T-helper 17 cell (primary cell): ENCODE results near the gene HNRNPC. TPM values are rescaled to one million over a fixed set of nuclear protein-coding genes. Genes with fewer than 3 reads are reported as not detected.
"Not testable (repeated sequence)": the region's sequence is repeated elsewhere in the genome, so short reads cannot be mapped to it uniquely, and the experiment has no call there.

Source experiments
- ATAC-seq: fragments of 150-1000 bp; cut with Tn5 transposase; 2 replicates; pipeline ENCODE4 v1.10.0; 2021; ENCODE audit warnings: mild to moderate bottlenecking, moderate library complexity
- DNase-seq, 3 donors: peaks; one replicate each; pipeline versions ENCODE4 v3.0.0 to v3.0.0-alpha.2; 2020 to 2021
- H3K9me3 ChIP-seq: one replicate; pipeline ENCODE4 v1.7.0; 2013; ENCODE audit warnings: low read length, mild to moderate bottlenecking; ENCODE audit not compliant: control insufficient read depth, poor library complexity, severe bottlenecking
- H3K27ac Mint-ChIP-seq: one replicate; pipeline ENCODE4 v1.8.0; 2022; ENCODE audit warnings: mild to moderate bottlenecking, moderate library complexity, mixed read lengths
- H3K27me3 Mint-ChIP-seq: one replicate; pipeline ENCODE4 v1.8.0; 2022; ENCODE audit warnings: mixed read lengths
- H3K36me3 Mint-ChIP-seq: one replicate; pipeline ENCODE4 v1.8.0; 2022; ENCODE audit warnings: low read depth, mixed read lengths
- H3K4me1 Mint-ChIP-seq: one replicate; pipeline ENCODE4 v1.8.0; 2022; ENCODE audit warnings: mild to moderate bottlenecking, mixed read lengths
- H3K4me3 Mint-ChIP-seq: one replicate; pipeline ENCODE4 v1.8.0; 2022; ENCODE audit warnings: mild to moderate bottlenecking, moderate library complexity, mixed read lengths
- total RNA-seq, 4 donors: library from RNA in 2 of 4; stranded (reverse) in 2 of 4; gene quantifications; one replicate each; pipeline ENCODE4 v1.2.3 and lab custom pipeline; 2022 to 2026

The HNRNPC gene
- total RNA-seq, 2 donors from 2014 or later: 576 to 580 TPM

- DNase-seq (no peak), ATAC-seq (no peak)
- no peak overlapping the region for H3K4me3 Mint-ChIP-seq
- peaks cover 11% of the 10 kb centered on the region for H3K36me3 Mint-ChIP-seq
- no peaks in the 10 kb centered on the region for H3K27me3 Mint-ChIP-seq
- H3K9me3 ChIP-seq: no peaks in the 10 kb centered on the region
- peak overlapping the region; percentile 94 for H3K27ac Mint-ChIP-seq
- peaks cover 43% of the 10 kb centered on the region for H3K4me1 Mint-ChIP-seq
These were observed 41.3 kb downstream of the HNRNPC start for GRCh38 chr14:21227981-21228380.

GRCh38 chr14:21227150-21227549 is 42.1 kb downstream of the HNRNPC start:
- Mint-ChIP-seq H3K4me1 (peaks cover 50% of the 10 kb centered on the region), H3K27ac (peak overlapping the region; percentile 94), H3K27me3 (no peaks in the 10 kb centered on the region), H3K36me3 (peaks cover 11% of the 10 kb centered on the region), H3K4me3 (peak overlapping the region; percentile 71)
- DNase-seq (no peak), ATAC-seq (no peak)
- H3K9me3 ChIP-seq: no peaks in the 10 kb centered on the region

GRCh38 chr14:21226467-21226866 is 42.8 kb downstream of the HNRNPC start:
- no peaks in the 10 kb centered on the region for H3K9me3 ChIP-seq
- Mint-ChIP-seq H3K36me3 (peaks cover 11% of the 10 kb centered on the region), H3K4me1 (peaks cover 50% of the 10 kb centered on the region), H3K27me3 (no peaks in the 10 kb centered on the region), H3K27ac (peak overlapping the region; percentile 94), H3K4me3 (no peak overlapping the region)
- ATAC-seq (no peak), DNase-seq (no peak)

DNA sequence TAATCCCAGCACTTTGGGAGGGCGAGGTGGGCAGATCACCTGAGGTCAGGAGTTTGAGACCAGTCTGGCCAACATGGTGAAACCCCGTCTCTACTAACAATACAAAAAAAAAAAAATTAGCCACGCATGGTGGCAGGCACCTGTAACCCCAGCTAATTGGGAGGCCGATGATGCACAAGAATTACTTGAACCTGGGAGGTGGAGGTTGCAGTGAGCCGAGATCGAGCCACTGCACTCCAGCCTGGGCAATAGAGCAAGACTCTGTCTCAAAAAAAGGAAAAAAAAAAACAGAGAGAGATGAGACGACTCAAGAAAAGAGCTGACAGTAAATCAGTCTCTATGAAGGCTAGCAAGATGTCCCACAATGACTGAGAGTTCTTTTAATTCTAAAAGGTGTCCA is 44.1 kb downstream of the HNRNPC start:
- not testable (repeated sequence) for ATAC-seq, DNase-seq, H3K9me3 ChIP-seq, H3K27me3 Mint-ChIP-seq, H3K4me3 Mint-ChIP-seq
- peaks cover 10% of the 10 kb centered on the region for H3K36me3 Mint-ChIP-seq
- peaks cover 45% of the 10 kb centered on the region for H3K4me1 Mint-ChIP-seq
- H3K27ac Mint-ChIP-seq: peak overlapping the region; percentile 94

GRCh38 chr14:21220874-21221477 is 48.3 kb downstream of the HNRNPC start:
- H3K36me3 Mint-ChIP-seq: peaks cover 15% of the 10 kb centered on the region
- DNase-seq (no peak), ATAC-seq (peak; percentile 10)
- no peaks in the 10 kb centered on the region for H3K27me3 Mint-ChIP-seq
- peaks cover 50% of the 10 kb centered on the region for H3K4me1 Mint-ChIP-seq
- H3K27ac Mint-ChIP-seq: peak overlapping the region; percentile 94
- H3K9me3 ChIP-seq: no peaks in the 10 kb centered on the region
- H3K4me3 Mint-ChIP-seq: no peak overlapping the region

- ATAC-seq: no peak
- H3K4me3 Mint-ChIP-seq: peak overlapping the region; percentile 66
- H3K9me3 ChIP-seq: no peaks in the 10 kb centered on the region
- H3K4me1 Mint-ChIP-seq: peaks cover 61% of the 10 kb centered on the region
- peaks cover 15% of the 10 kb centered on the region for H3K36me3 Mint-ChIP-seq
- peak overlapping the region; percentile 94 for H3K27ac Mint-ChIP-seq
- H3K27me3 Mint-ChIP-seq: no peaks in the 10 kb centered on the region
- no peak for DNase-seq
These were observed 49.6 kb downstream of the HNRNPC start for GRCh38 chr14:21219561-21220111.

- peaks cover 59% of the 10 kb centered on the region for H3K4me1 Mint-ChIP-seq
- H3K27ac Mint-ChIP-seq: peak overlapping the region; percentile 94
- ATAC-seq (no peak), DNase-seq (no peak)
- peaks cover 13% of the 10 kb centered on the region for H3K36me3 Mint-ChIP-seq
- H3K4me3 Mint-ChIP-seq: no peak overlapping the region
- no peaks in the 10 kb centered on the region for H3K27me3 Mint-ChIP-seq
- H3K9me3 ChIP-seq: no peaks in the 10 kb centered on the region
These were observed 50.1 kb downstream of the HNRNPC start for GRCh38 chr14:21219120-21219519.

GRCh38 chr14:21215879-21216251 is 53.4 kb downstream of the HNRNPC start:
- DNase-seq (no peak), ATAC-seq (peak; percentile 57)
- Mint-ChIP-seq H3K36me3 (peaks cover 22% of the 10 kb centered on the region), H3K27me3 (no peaks in the 10 kb centered on the region), H3K27ac (peak overlapping the region; percentile 94), H3K4me3 (peak overlapping the region; percentile 70), H3K4me1 (peaks cover 48% of the 10 kb centered on the region)
- H3K9me3 ChIP-seq: no peaks in the 10 kb centered on the region

DNA sequence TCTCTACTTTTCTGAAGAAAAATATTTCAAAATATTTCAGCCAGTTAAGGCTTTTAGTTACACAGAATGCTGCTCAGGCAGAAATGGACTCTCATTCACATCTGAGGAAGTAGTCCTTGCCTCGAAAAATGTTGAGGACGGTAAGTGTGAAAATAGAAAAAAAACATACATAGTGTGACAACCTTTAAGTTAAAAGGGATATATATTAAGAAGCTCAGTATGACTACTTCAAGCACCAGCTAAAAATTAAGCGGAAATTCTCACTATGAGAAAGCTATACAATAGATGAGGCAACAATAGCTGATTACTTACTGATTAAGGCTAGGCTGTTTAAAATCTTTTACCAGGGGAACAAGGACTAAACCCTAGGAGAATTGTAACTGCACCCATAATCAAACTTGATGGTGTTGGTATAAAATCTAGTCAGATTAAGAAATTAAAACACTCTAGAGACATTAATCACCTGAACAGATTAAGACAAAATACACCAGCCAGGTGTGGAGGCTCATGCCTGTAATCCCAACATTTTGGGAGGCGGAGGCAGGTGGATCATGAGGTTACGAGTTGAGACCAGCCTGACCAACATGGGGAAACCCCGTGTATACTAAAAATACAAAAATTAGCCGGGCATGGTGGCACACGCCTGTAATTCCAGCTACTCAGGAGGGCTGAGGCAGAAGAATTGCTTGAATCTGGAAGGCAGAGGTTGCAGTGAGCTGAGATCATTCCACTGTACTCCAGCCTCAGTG is 53.9 kb downstream of the HNRNPC start:
- DNase-seq (no peak), ATAC-seq (peak; percentile 12)
- H3K36me3 Mint-ChIP-seq: peaks cover 23% of the 10 kb centered on the region
- peaks cover 47% of the 10 kb centered on the region for H3K4me1 Mint-ChIP-seq
- H3K9me3 ChIP-seq: no peaks in the 10 kb centered on the region
- peak overlapping the region; percentile 70 for H3K4me3 Mint-ChIP-seq
- H3K27ac Mint-ChIP-seq: peak overlapping the region; percentile 94
- no peaks in the 10 kb centered on the region for H3K27me3 Mint-ChIP-seq

- H3K9me3 ChIP-seq: no peaks in the 10 kb centered on the region
- peaks cover 38% of the 10 kb centered on the region for H3K4me1 Mint-ChIP-seq
- peak overlapping the region; percentile 15 for H3K4me3 Mint-ChIP-seq
- DNase-seq (no peak), ATAC-seq (no peak)
- H3K27me3 Mint-ChIP-seq: no peaks in the 10 kb centered on the region
- H3K36me3 Mint-ChIP-seq: peaks cover 14% of the 10 kb centered on the region
- H3K27ac Mint-ChIP-seq: peak overlapping the region; percentile 94
These were observed 55.6 kb downstream of the HNRNPC start for GRCh38 chr14:21213652-21214051.

DNA sequence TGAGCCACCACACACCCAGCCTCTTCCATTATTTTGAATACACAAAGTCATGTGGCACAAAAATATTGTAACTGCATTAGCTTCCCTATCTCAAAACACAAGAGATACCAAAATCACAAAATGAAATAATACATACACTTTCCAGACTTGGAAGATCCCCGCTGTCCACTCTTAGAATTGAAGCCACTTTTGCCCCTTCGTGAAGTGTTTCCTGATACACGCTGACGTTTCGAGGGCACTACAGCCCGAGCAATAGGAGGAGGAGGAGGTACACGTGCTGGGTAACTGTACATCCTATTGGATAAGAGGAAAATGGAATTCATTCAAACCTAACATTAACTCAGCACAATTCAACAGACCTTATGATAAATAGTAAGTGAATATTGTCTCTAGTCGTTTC is 56.4 kb downstream of the HNRNPC start:
- H3K9me3 ChIP-seq, H3K27me3 Mint-ChIP-seq, H3K4me3 Mint-ChIP-seq, DNase-seq, ATAC-seq: not testable (repeated sequence)
- H3K27ac Mint-ChIP-seq: peak overlapping the region; percentile 94
- peaks cover 17% of the 10 kb centered on the region for H3K36me3 Mint-ChIP-seq
- H3K4me1 Mint-ChIP-seq: peaks cover 37% of the 10 kb centered on the region

GRCh38 chr14:21211509-21211908 is 57.7 kb downstream of the HNRNPC start:
- H3K9me3 ChIP-seq: no peaks in the 10 kb centered on the region
- peaks cover 46% of the 10 kb centered on the region for H3K4me1 Mint-ChIP-seq
- no peak for ATAC-seq
- no peak for DNase-seq
- H3K36me3 Mint-ChIP-seq: peaks cover 25% of the 10 kb centered on the region
- H3K27ac Mint-ChIP-seq: peak overlapping the region; percentile 94
- H3K4me3 Mint-ChIP-seq: peak overlapping the region; percentile 53
- no peaks in the 10 kb centered on the region for H3K27me3 Mint-ChIP-seq

DNA sequence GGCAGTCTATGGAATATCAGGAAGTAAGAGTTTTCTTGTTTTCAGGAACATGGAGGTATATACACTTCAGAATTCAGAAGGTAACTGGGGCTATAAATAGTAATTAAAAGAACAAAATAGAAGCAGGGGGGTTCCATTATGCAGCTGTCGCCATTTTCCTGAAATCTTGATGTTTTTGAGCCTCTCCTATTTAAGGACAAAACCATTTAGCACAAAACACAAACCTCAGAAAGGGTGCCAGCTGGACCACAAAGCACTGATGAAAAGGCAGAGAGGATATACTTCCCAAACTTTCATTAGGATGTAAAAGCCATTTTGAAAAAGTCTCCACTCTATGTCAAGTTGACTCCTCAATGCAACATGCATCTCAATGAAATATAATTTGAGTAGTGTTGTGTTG is 59.2 kb downstream of the HNRNPC start:
- Mint-ChIP-seq H3K27ac (peak overlapping the region; percentile 34), H3K27me3 (no peaks in the 10 kb centered on the region), H3K36me3 (peaks cover 25% of the 10 kb centered on the region), H3K4me3 (peak overlapping the region; percentile 19), H3K4me1 (peaks cover 34% of the 10 kb centered on the region)
- DNase-seq (no peak), ATAC-seq (no peak)
- no peaks in the 10 kb centered on the region for H3K9me3 ChIP-seq
